HEK293 (cell line): Measurements from ENCODE around the gene IL1A.

Source experiments
- CTCF ChIA-PET: fragments of 350-600 bp; formaldehyde crosslinking; extraction: SDS; loops from one replicate; lab custom pipeline; 2021; ENCODE audit warnings: antibody characterized with exemption; lab: Yijun Ruan, JAX
- POLR2A ChIA-PET: fragments of 300-600 bp; formaldehyde crosslinking; extraction: SDS; loops from one replicate; lab custom pipeline; 2020; ENCODE audit warnings: antibody characterized with exemption, inconsistent platforms; lab: Yijun Ruan, JAX
- H3K27ac ChIP-seq: fragments of 200-500 bp; sonication (Bioruptor generic); 2 replicates; pipeline ENCODE4 v1.5.1; 2014; ENCODE audit warnings: low read depth, low read length, control low read depth, inconsistent platforms; ENCODE audit errors: extremely low read depth
- H3K36me3 ChIP-seq, 2 experiments: fragments of 200-500 bp in 1 of 2; sonication (Bioruptor generic) in 1 of 2; 1 replicate in 1 of 2; 2 replicates in 1 of 2; pipeline ENCODE4 v1.5.1; 2014 to 2017; ENCODE audit warnings: inconsistent platforms in 2 of 2, low read length in 2 of 2; ENCODE audit not compliant: control insufficient read depth in 2 of 2, insufficient read depth in 1 of 2
- H3K4me1 ChIP-seq: fragments of 200-500 bp; sonication (Bioruptor generic); 2 replicates; pipeline ENCODE4 v1.5.1; 2014; ENCODE audit warnings: mild to moderate bottlenecking, low read length, inconsistent platforms; ENCODE audit not compliant: control insufficient read depth, insufficient read depth
- H3K4me3 ChIP-seq: 2 replicates; pipeline ENCODE4 v1.5.1; 2011; ENCODE audit warnings: low read depth, mild to moderate bottlenecking, control low read depth, low read length, moderate library complexity
- H3K9me3 ChIP-seq: fragments of 200-500 bp; sonication (Bioruptor generic); 2 replicates; pipeline ENCODE4 v1.5.1; 2014; ENCODE audit warnings: low read depth, low read length, inconsistent platforms; ENCODE audit not compliant: control insufficient read depth, insufficient read depth
- GLI2 ChIP-seq: fragments of 450-650 bp; formaldehyde crosslinking; IDR thresholded peaks from 2 replicates; pipeline ENCODE4; 2017; ENCODE audit warnings: missing biosample characterization, missing genetic modification characterization, low read depth, borderline replicate concordance
- HIC1 ChIP-seq: fragments of 450-650 bp; formaldehyde crosslinking; IDR thresholded peaks from 2 replicates; pipeline ENCODE4 v1.5.1; 2016; ENCODE audit warnings: missing biosample characterization, missing genetic modification characterization
- IKZF3 ChIP-seq: fragments of 450-650 bp; IDR thresholded peaks from 2 replicates; pipeline ENCODE4 v1.5.0; 2018; ENCODE audit warnings: missing biosample characterization, mild to moderate bottlenecking, missing genetic modification characterization, moderate library complexity
- KLF8 ChIP-seq: fragments of 450-650 bp; formaldehyde crosslinking; IDR thresholded peaks from 2 replicates; pipeline ENCODE4 v1.5.1; 2016; ENCODE audit warnings: missing biosample characterization, missing genetic modification characterization
- OVOL3 ChIP-seq: fragments of 450-650 bp; formaldehyde crosslinking; IDR thresholded peaks from 2 replicates; pipeline ENCODE4 v1.5.1; 2016; ENCODE audit warnings: missing biosample characterization, missing genetic modification characterization
- PRDM4 ChIP-seq: fragments of 450-650 bp; formaldehyde crosslinking; IDR thresholded peaks from 2 replicates; pipeline ENCODE4 v1.5.1; 2017; ENCODE audit warnings: missing biosample characterization, missing genetic modification characterization
- ZEB2 ChIP-seq: fragments of 450-650 bp; formaldehyde crosslinking; IDR thresholded peaks from 2 replicates; pipeline ENCODE4 v1.5.1; 2016; ENCODE audit warnings: missing biosample characterization, missing genetic modification characterization
- ZIC2 ChIP-seq: fragments of 450-650 bp; formaldehyde crosslinking; IDR thresholded peaks from 2 replicates; pipeline ENCODE4 v1.5.1; 2016; ENCODE audit warnings: missing biosample characterization, missing genetic modification characterization
- ZNF112 ChIP-seq: fragments of 450-650 bp; formaldehyde crosslinking; IDR thresholded peaks from 2 replicates; pipeline ENCODE4 v1.5.0; 2017; ENCODE audit warnings: missing biosample characterization, missing genetic modification characterization
- ZNF174 ChIP-seq: fragments of 450-650 bp; formaldehyde crosslinking; IDR thresholded peaks from 2 replicates; pipeline ENCODE4 v1.5.0; 2017; ENCODE audit warnings: missing biosample characterization, mild to moderate bottlenecking, missing genetic modification characterization
- ZNF175 ChIP-seq: fragments of 450-650 bp; formaldehyde crosslinking; IDR thresholded peaks from 2 replicates; pipeline ENCODE4 v1.5.1; 2016; ENCODE audit warnings: missing biosample characterization, missing genetic modification characterization
- ZNF23 ChIP-seq: fragments of 450-650 bp; formaldehyde crosslinking; IDR thresholded peaks from 2 replicates; pipeline ENCODE4 v1.5.1; 2016; ENCODE audit warnings: missing biosample characterization, missing genetic modification characterization, borderline replicate concordance
- ZNF302 ChIP-seq: fragments of 450-650 bp; formaldehyde crosslinking; IDR thresholded peaks from 2 replicates; pipeline ENCODE4 v1.5.1; 2016; ENCODE audit warnings: missing biosample characterization, missing genetic modification characterization, low read depth
- ZNF391 ChIP-seq: fragments of 450-650 bp; formaldehyde crosslinking; IDR thresholded peaks from 2 replicates; pipeline ENCODE4 v1.5.1; 2016; ENCODE audit warnings: low read depth, missing biosample characterization, missing genetic modification characterization, borderline replicate concordance
- ZNF416 ChIP-seq: fragments of 450-650 bp; formaldehyde crosslinking; IDR thresholded peaks from 2 replicates; pipeline ENCODE4 v1.5.1; 2016; ENCODE audit warnings: missing biosample characterization, missing genetic modification characterization
- ZNF521 ChIP-seq: fragments of 450-650 bp; formaldehyde crosslinking; IDR thresholded peaks from 2 replicates; pipeline ENCODE4 v1.5.1; 2017; ENCODE audit warnings: missing biosample characterization, mild to moderate bottlenecking, missing genetic modification characterization
- ZNF530 ChIP-seq: fragments of 450-650 bp; formaldehyde crosslinking; IDR thresholded peaks from 2 replicates; pipeline ENCODE4 v1.5.1; 2016; ENCODE audit warnings: low read depth, missing biosample characterization, missing genetic modification characterization
- ZNF561 ChIP-seq: fragments of 450-650 bp; IDR thresholded peaks from 2 replicates; pipeline ENCODE4 v1.5.1; 2018; ENCODE audit warnings: missing biosample characterization, missing genetic modification characterization, borderline replicate concordance
- ZNF626 ChIP-seq: fragments of 450-650 bp; sonication (Bioruptor Pico); formaldehyde crosslinking; IDR thresholded peaks from 2 replicates; pipeline ENCODE4 v1.5.1; 2018; ENCODE audit warnings: missing biosample characterization, missing genetic modification characterization, inconsistent platforms
- ZNF76 ChIP-seq: fragments of 450-650 bp; formaldehyde crosslinking; IDR thresholded peaks from 2 replicates; pipeline ENCODE4; 2016; ENCODE audit warnings: low read depth, missing biosample characterization, missing genetic modification characterization, borderline replicate concordance
- TF ChIP-seq, protein P1 (sequence below): fragments of 450-650 bp; formaldehyde crosslinking; IDR thresholded peaks from 2 replicates; pipeline ENCODE4 v1.5.1; 2016; ENCODE audit warnings: missing biosample characterization, missing genetic modification characterization
- TF ChIP-seq, protein P2 (sequence below): fragments of 450-650 bp; formaldehyde crosslinking; IDR thresholded peaks from 2 replicates; pipeline ENCODE4 v1.5.1; 2016; ENCODE audit warnings: missing biosample characterization, missing genetic modification characterization
- TF ChIP-seq, protein P3 (sequence below): fragments of 450-650 bp; formaldehyde crosslinking; IDR thresholded peaks from 2 replicates; pipeline ENCODE4 v1.5.1; 2016; ENCODE audit warnings: missing biosample characterization, missing genetic modification characterization

The IL1A gene

DNA sequence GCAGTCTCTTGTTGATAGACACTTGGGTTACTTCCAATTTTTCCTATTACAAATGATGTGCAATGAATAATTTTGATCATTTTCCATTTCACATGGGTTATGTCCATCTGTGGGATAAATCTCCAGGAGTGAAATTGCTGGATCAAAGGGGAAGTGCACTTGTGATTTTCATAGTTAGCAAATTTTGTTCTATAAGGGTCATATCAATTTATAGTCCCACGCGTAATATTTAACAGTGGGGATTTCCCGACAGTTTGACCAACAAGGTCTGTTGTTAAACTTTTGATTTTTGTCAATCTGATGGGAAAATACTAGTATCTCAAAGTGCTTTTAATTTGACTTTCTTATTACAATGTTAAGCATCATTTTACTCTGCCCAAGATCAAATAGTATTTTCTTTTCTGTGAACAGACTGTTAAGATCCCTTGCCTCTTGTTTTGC, 44.0 kb upstream of the IL1A start:
- POLR2A ChIA-PET = no interaction called here
- H3K27ac ChIP-seq = no peak overlapping the region
- TF ChIP-seq ZNF416 (no peak), ZNF112 (tag by site-specific recombination) (no peak), ZIC2 (no peak), ZNF626 (no peak), ZNF521 (tag by site-specific recombination) (no peak), ZNF76 (tag by site-specific recombination) (no peak), ZNF530 (tag by site-specific recombination) (no peak), PRDM4 (tag by site-specific recombination) (no peak), ZNF302 (tag by site-specific recombination) (no peak)
- TF ChIP-seq, protein P1, sequence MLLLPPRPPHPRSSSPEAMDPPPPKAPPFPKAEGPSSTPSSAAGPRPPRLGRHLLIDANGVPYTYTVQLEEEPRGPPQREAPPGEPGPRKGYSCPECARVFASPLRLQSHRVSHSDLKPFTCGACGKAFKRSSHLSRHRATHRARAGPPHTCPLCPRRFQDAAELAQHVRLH (tag by site-specific recombination) = no peak
- TF ChIP-seq, all 188 proteins: peak for 0
- no peaks in the 10 kb centered on the region for H3K36me3 ChIP-seq
- H3K4me3 ChIP-seq = no peak overlapping the region
- CTCF ChIA-PET = interaction anchor here (1.6 kb wide), 1 partner anchor 79 kb away, joined by 3 read pairs; no protein-coding TSS in a partner anchor
- H3K4me1 ChIP-seq = no peaks in the 10 kb centered on the region; the same call in 1 of the 2 replicates
- H3K9me3 ChIP-seq = no peaks in the 10 kb centered on the region

- Histone ChIP-seq H3K36me3 (no peaks in the 10 kb centered on the region), H3K4me3 (no peak overlapping the region), H3K4me1 (no peaks in the 10 kb centered on the region; the same call in 1 of the 2 replicates), H3K27ac (no peak overlapping the region), H3K9me3 (no peaks in the 10 kb centered on the region)
- POLR2A ChIA-PET = no interaction called here
- CTCF ChIA-PET = interaction anchor here (0.6 kb wide), 1 partner anchor 10 kb away, joined by 6 read pairs; no protein-coding TSS in a partner anchor
- no peak for TF ChIP-seq KLF8 (tag by site-specific recombination)
- TF ChIP-seq ZNF174 (tag by site-specific recombination) = no peak
- TF ChIP-seq, protein P2, sequence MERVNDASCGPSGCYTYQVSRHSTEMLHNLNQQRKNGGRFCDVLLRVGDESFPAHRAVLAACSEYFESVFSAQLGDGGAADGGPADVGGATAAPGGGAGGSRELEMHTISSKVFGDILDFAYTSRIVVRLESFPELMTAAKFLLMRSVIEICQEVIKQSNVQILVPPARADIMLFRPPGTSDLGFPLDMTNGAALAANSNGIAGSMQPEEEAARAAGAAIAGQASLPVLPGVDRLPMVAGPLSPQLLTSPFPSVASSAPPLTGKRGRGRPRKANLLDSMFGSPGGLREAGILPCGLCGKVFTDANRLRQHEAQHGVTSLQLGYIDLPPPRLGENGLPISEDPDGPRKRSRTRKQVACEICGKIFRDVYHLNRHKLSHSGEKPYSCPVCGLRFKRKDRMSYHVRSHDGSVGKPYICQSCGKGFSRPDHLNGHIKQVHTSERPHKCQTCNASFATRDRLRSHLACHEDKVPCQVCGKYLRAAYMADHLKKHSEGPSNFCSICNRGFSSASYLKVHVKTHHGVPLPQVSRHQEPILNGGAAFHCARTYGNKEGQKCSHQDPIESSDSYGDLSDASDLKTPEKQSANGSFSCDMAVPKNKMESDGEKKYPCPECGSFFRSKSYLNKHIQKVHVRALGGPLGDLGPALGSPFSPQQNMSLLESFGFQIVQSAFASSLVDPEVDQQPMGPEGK (tag by site-specific recombination) = no peak
- TF ChIP-seq ZNF175 (tag by site-specific recombination) = no peak
- TF ChIP-seq, protein P3, sequence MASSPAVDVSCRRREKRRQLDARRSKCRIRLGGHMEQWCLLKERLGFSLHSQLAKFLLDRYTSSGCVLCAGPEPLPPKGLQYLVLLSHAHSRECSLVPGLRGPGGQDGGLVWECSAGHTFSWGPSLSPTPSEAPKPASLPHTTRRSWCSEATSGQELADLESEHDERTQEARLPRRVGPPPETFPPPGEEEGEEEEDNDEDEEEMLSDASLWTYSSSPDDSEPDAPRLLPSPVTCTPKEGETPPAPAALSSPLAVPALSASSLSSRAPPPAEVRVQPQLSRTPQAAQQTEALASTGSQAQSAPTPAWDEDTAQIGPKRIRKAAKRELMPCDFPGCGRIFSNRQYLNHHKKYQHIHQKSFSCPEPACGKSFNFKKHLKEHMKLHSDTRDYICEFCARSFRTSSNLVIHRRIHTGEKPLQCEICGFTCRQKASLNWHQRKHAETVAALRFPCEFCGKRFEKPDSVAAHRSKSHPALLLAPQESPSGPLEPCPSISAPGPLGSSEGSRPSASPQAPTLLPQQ (tag by site-specific recombination) = no peak
- no peak for TF ChIP-seq ZEB2
- TF ChIP-seq OVOL3 = no peak
- TF ChIP-seq ZNF23 (tag by site-specific recombination) = no peak
- TF ChIP-seq ZNF561 (tag by site-specific recombination) = no peak
- TF ChIP-seq ZNF391 = no peak
- TF ChIP-seq HIC1 (tag by site-specific recombination) = no peak
- no peak for TF ChIP-seq IKZF3 (tag by site-specific recombination)
- no peak for TF ChIP-seq GLI2 (tag by site-specific recombination)
Observed at GRCh38 chr2:112827604-112828185, 43.4 kb upstream of the IL1A start.
